Upper lobe of left lung (tissue), 6 donors: ENCODE measurements around the gene DIAPH1. TPM values are rescaled to one million over a fixed set of nuclear protein-coding genes. Genes with fewer than 3 reads are reported as not detected.
A peak's percentile ranks its signal among the peaks of the same experiment; 100 is the strongest.

Source experiments
- ATAC-seq, 2 donors: fragments of 200-7000 bp; cut with Tn5 transposase; one replicate each; pipeline ENCODE4 v1.9.1; 2022; ENCODE audit warnings: mild to moderate bottlenecking in 2 of 2, moderate library complexity in 2 of 2; ENCODE audit not compliant: low FRiP score in 2 of 2
- DNase-seq, 2 donors: peaks; one replicate each; pipeline ENCODE4 v3.0.0-alpha.2; 2019 to 2020
- H3K27ac ChIP-seq, 4 donors: fragments of 200-600 bp; sonication (generic); one replicate each; pipeline ENCODE4 v1.5.1; 2016 to 2019
- H3K27me3 ChIP-seq, 4 donors: fragments of 200-600 bp; sonication (generic); one replicate each; pipeline ENCODE4 v1.5.1; 2017 to 2019
- H3K36me3 ChIP-seq, 4 donors: fragments of 200-600 bp; sonication (generic); one replicate each; pipeline ENCODE4 v1.5.1; 2016 to 2019
- H3K4me1 ChIP-seq, 4 donors: fragments of 200-600 bp; sonication (generic); one replicate each; pipeline ENCODE4 v1.5.1; 2018 to 2019
- H3K4me3 ChIP-seq, 4 donors: fragments of 200-600 bp; sonication (generic); one replicate each; pipeline ENCODE4 v1.5.1; 2017 to 2019; ENCODE audit warnings: mild to moderate bottlenecking in 2 of 4, moderate library complexity in 1 of 4
- H3K9me3 ChIP-seq, 4 donors: fragments of 200-600 bp; sonication (generic); one replicate each; pipeline ENCODE4 v1.5.1; 2018 to 2019
- CTCF ChIP-seq, 6 experiments: fragments of 450-650 bp in 4 of 6; fragments of 200-600 bp in 2 of 6; sonication (generic) in 2 of 6; IDR thresholded peaks; one replicate each; pipeline ENCODE4 v1.5.1; 2016 to 2019; ENCODE audit warnings: antibody characterized with exemption in 6 of 6
- EP300 ChIP-seq, 4 donors: sonication (generic); formaldehyde crosslinking; IDR thresholded peaks; one replicate each; pipeline ENCODE4 v1.5.1; 2017; ENCODE audit warnings: antibody characterized with exemption in 4 of 4, control low read depth in 2 of 4
- POLR2A ChIP-seq, 4 donors: fragments of 450-650 bp; IDR thresholded peaks; one replicate each; pipeline ENCODE4 v1.5.1; 2016 to 2017; ENCODE audit warnings: antibody characterized with exemption in 4 of 4, mild to moderate bottlenecking in 2 of 4
- POLR2AphosphoS5 ChIP-seq, 2 donors: sonication (generic); formaldehyde crosslinking; IDR thresholded peaks; one replicate each; pipeline ENCODE4 v1.5.1; 2017; ENCODE audit warnings: antibody characterized with exemption in 2 of 2
- WGBS, 2 donors: methylation state at CpG; one replicate each; pipeline ENCODE4 v1.1.5; 2017 to 2018; 5-methylcytosine and 5-hydroxymethylcytosine counted together
- total RNA-seq, 6 donors: library from RNA; depleted of rRNA in 4 of 6; stranded (reverse); fragments of >200 nt in 4 of 6; gene quantifications; one replicate each; pipeline versions ENCODE4 v1.1.0 to v1.2.1, GENCODE V29; 2016 to 2021
- donor health status: DM: no; HTN: no; CAD: no; lungs with moderate emphysema.
- donor health status: DM: no; HTN: yes; CAD: no; lungs with severe emphysema.

DIAPH1 gene
- total RNA-seq, 6 donors from 2014 or later, result 96.4 to 175 (median 133) TPM

- Histone ChIP-seq H3K27ac (peak overlapping the region; percentile 11 to 71 (median 42)), H3K27me3 (peaks cover 0 to 17% (median 3%) of the 10 kb centered on the region in 4 donors)
These were observed 123.9 kb downstream of the DIAPH1 start for GRCh38 chr5:141494761-141495452.

GRCh38 chr5:141493500-141494422 lies 125.0 kb downstream of the DIAPH1 start:
- ATAC-seq, result peak in 1 of 2 donors; percentile 20
- no peak for DNase-seq
- WGBS, 2 donors, result 75 to 82% methylated on average over 9 to 10 of the region's 10 CpGs
- H3K4me1 ChIP-seq, result peaks cover 18 to 28% (median 23%) of the 10 kb centered on the region in 4 donors
- peak overlapping the region in 3 of 4 donors; percentile 13 to 71 (median 48) for H3K27ac ChIP-seq
- H3K4me3 ChIP-seq, result no peak overlapping the region
- peaks cover 0 to 24% (median 6%) of the 10 kb centered on the region in 4 donors for H3K36me3 ChIP-seq
- H3K27me3 ChIP-seq, result peaks cover 0 to 17% (median 3%) of the 10 kb centered on the region in 4 donors
- no peaks in the 10 kb centered on the region for H3K9me3 ChIP-seq
- TF ChIP-seq POLR2A (IDR thresholded peaks at IDR 0.05) (no peak), CTCF (IDR thresholded peaks at IDR 0.05) (no peak), EP300 (IDR thresholded peaks at IDR 0.05) (no peak), POLR2AphosphoS5 (IDR thresholded peaks at IDR 0.05) (no peak)

More at GRCh38 chr5:141494761-141495452, 123.9 kb downstream of the DIAPH1 start:
- Histone ChIP-seq H3K4me1 (peaks cover 18 to 28% (median 23%) of the 10 kb centered on the region in 4 donors), H3K9me3 (no peaks in the 10 kb centered on the region), H3K36me3 (peaks cover 0 to 20% (median 6%) of the 10 kb centered on the region in 4 donors), H3K4me3 (no peak overlapping the region)
- TF ChIP-seq CTCF (IDR thresholded peaks at IDR 0.05) (no peak), POLR2A (IDR thresholded peaks at IDR 0.05) (no peak)
- peak in 1 of 2 donors; percentile 44 for DNase-seq
- WGBS, 2 donors, result 58 to 62% methylated on average over 22 of the region's 22 CpGs
- ATAC-seq, result no peak

- 62 to 84% methylated on average over 37 to 63 of the region's 68 CpGs for WGBS, 2 donors
- H3K27me3 ChIP-seq, result peaks cover 0 to 17% (median 3%) of the 10 kb centered on the region in 4 donors
- peak in 1 of 2 donors; percentile 87 for DNase-seq
- peak in 1 of 2 donors; percentile 5 for ATAC-seq
- peaks cover 18 to 28% (median 26%) of the 10 kb centered on the region in 4 donors for H3K4me1 ChIP-seq
- TF ChIP-seq CTCF (IDR thresholded peaks at IDR 0.05) (no peak), POLR2A (IDR thresholded peaks at IDR 0.05) (no peak), POLR2AphosphoS5 (IDR thresholded peaks at IDR 0.05) (no peak), EP300 (IDR thresholded peaks at IDR 0.05) (no peak)
- H3K4me3 ChIP-seq, result peak overlapping the region in 2 of 4 donors; percentile 26 to 31
- no peaks in the 10 kb centered on the region for H3K9me3 ChIP-seq
- H3K36me3 ChIP-seq, result peaks cover 0 to 25% (median 6%) of the 10 kb centered on the region in 4 donors
- peak overlapping the region in 2 of 4 donors; percentile 37 to 46 for H3K27ac ChIP-seq
These were observed 126.5 kb downstream of the DIAPH1 start for GRCh38 chr5:141492168-141492885.

GRCh38 chr5:141491323-141492167 lies 127.3 kb downstream of the DIAPH1 start:
- no peak for TF ChIP-seq EP300 (IDR thresholded peaks at IDR 0.05)
- TF ChIP-seq POLR2AphosphoS5 (IDR thresholded peaks at IDR 0.05), result no peak
- no peak for TF ChIP-seq CTCF (IDR thresholded peaks at IDR 0.05)
- TF ChIP-seq POLR2A (IDR thresholded peaks at IDR 0.05), result no peak
- peak overlapping the region in 2 of 4 donors; percentile 26 to 31 for H3K4me3 ChIP-seq
- WGBS, 2 donors, result 42 to 55% methylated on average over 45 to 63 of the region's 66 CpGs
- H3K27ac ChIP-seq, result peak overlapping the region in 1 of 4 donors; percentile 46
- no peak for ATAC-seq
- H3K9me3 ChIP-seq, result no peaks in the 10 kb centered on the region
- H3K36me3 ChIP-seq, result peaks cover 0 to 32% (median 6%) of the 10 kb centered on the region in 4 donors
- H3K27me3 ChIP-seq, result peaks cover 0 to 17% (median 3%) of the 10 kb centered on the region in 4 donors
- DNase-seq, result peak in 1 of 2 donors; percentile 83
- peaks cover 18 to 28% (median 26%) of the 10 kb centered on the region in 4 donors for H3K4me1 ChIP-seq
